ENCODE data around the gene ZNF790.

ZNF790 gene

DNA sequence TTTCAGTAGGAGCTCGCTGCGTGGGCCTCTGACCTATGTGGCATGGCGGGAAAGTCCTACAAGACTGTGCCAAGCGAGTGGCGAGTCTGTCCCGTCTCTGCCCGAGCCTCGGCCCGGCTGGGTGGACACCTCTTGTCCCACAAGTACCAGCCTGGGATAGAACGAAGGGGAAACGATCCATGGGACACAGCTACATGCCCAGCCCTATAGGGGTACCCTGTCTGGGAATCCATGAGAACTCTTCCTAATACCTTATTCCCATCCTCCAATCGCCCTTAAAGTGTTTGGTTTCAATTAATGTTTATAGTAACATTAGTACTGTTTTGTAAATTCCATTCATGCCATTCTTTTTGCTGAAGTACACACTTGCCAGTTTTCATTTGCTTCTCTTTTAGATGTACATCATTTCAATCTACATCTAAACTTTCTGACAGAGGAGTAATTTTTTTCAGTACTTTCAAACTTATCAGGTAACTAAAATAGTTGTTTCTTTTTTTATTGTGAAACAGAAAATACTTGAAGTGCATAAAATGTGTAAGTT is 667 bp upstream of the ZNF790 start:
- H3K9me2 ChIP-seq (ENCODE audit: low read depth, low read length): no peaks in the 10 kb centered on the region
- peak overlapping the region; percentile 75 for H3K4me2 ChIP-seq (ENCODE audit: low read length)
- H3K9ac ChIP-seq (ENCODE audit: low read length): no peak overlapping the region
- H3K4me1 ChIP-seq (ENCODE audit: insufficient read depth, low read length, severe bottlenecking): peaks cover 13% of the 10 kb centered on the region
- no peaks in the 10 kb centered on the region for H3F3A ChIP-seq (ENCODE audit: insufficient read depth, low read length)
- no peak overlapping the region for H2AFZ ChIP-seq (ENCODE audit: low read length)
- H3K27ac ChIP-seq (ENCODE audit: low read depth, low read length, poor library complexity, severe bottlenecking): no peak overlapping the region
- peak overlapping the region; percentile 66 for H3K4me3 ChIP-seq (ENCODE audit: low read depth, low read length, poor library complexity, severe bottlenecking)
- no peak for TF ChIP-seq EZH2 (IDR thresholded peaks at IDR 0.05; ENCODE audit: borderline replicate concordance, low read length)
- TF ChIP-seq, protein P1, sequence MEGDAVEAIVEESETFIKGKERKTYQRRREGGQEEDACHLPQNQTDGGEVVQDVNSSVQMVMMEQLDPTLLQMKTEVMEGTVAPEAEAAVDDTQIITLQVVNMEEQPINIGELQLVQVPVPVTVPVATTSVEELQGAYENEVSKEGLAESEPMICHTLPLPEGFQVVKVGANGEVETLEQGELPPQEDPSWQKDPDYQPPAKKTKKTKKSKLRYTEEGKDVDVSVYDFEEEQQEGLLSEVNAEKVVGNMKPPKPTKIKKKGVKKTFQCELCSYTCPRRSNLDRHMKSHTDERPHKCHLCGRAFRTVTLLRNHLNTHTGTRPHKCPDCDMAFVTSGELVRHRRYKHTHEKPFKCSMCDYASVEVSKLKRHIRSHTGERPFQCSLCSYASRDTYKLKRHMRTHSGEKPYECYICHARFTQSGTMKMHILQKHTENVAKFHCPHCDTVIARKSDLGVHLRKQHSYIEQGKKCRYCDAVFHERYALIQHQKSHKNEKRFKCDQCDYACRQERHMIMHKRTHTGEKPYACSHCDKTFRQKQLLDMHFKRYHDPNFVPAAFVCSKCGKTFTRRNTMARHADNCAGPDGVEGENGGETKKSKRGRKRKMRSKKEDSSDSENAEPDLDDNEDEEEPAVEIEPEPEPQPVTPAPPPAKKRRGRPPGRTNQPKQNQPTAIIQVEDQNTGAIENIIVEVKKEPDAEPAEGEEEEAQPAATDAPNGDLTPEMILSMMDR (IDR thresholded peaks at IDR 0.05; ENCODE audit: low read length): no peak
- no peaks in the 10 kb centered on the region for H3K27me3 ChIP-seq (ENCODE audit: insufficient read depth, low read length)
- H3K79me2 ChIP-seq (ENCODE audit: insufficient read depth, low read length): no peaks in the 10 kb centered on the region
- H3K9me3 ChIP-seq (ENCODE audit: low read length): peaks cover 14% of the 10 kb centered on the region; the same call in 1 of the 2 replicates
- H4K20me1 ChIP-seq (ENCODE audit: insufficient read depth, low read length): no peaks in the 10 kb centered on the region
- H3K36me3 ChIP-seq (ENCODE audit: insufficient read depth, low read length): peaks cover 31% of the 10 kb centered on the region

DNA sequence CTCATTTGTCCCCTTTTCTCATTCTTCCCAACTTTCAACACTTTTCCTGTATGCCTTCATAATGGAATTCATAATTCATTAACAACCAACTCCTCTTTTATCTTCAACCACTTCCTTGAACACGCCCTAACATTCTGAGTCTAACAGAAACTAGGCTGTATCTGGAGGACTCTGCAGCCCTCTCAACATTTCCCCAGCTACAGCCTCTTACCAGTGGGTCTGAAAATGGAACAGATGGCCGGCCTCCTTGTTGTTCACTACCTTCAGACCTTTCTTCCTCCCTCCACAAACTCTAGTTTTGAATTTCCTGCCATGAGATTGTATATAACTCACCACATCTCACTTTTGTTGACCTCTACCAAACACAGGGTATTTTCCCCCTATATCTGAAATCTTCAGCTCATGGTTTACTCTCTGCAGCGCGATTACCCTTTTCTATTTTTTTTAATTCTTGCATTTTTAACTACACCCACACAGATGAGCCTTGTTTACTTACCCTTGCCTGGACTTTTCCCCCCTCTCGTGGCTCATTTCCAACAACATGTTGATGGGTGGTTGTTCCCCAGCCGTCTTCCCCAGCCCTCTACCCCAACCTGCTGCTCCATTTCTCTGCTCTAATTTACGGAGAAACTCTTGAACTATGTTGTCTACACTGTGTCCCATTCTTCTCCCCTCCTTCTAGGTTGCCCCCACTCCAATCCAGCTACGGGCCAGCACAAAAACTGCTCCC is 846 bp downstream of the ZNF790 start:
- Histone ChIP-seq H3K4me1 (ENCODE audit: insufficient read depth, low read length, severe bottlenecking) (peaks cover 13% of the 10 kb centered on the region), H3F3A (ENCODE audit: insufficient read depth, low read length) (no peaks in the 10 kb centered on the region), H3K27me3 (ENCODE audit: insufficient read depth, low read length) (no peaks in the 10 kb centered on the region), H2AFZ (ENCODE audit: low read length) (no peak overlapping the region), H3K9me3 (ENCODE audit: low read length) (peaks cover 15% of the 10 kb centered on the region), H4K20me1 (ENCODE audit: insufficient read depth, low read length) (no peaks in the 10 kb centered on the region), H3K4me3 (ENCODE audit: low read depth, low read length, poor library complexity, severe bottlenecking) (peak overlapping the region; percentile 66), H3K79me2 (ENCODE audit: insufficient read depth, low read length) (no peaks in the 10 kb centered on the region), H3K36me3 (ENCODE audit: insufficient read depth, low read length) (peaks cover 38% of the 10 kb centered on the region), H3K27ac (ENCODE audit: low read depth, low read length, poor library complexity, severe bottlenecking) (peak overlapping the region; percentile 69), H3K9ac (ENCODE audit: low read length) (peak overlapping the region; percentile 66), H3K9me2 (ENCODE audit: low read depth, low read length) (no peaks in the 10 kb centered on the region), H3K4me2 (ENCODE audit: low read length) (peak overlapping the region; percentile 75)
- TF ChIP-seq, protein P1 (IDR thresholded peaks at IDR 0.05; ENCODE audit: low read length): no peak
- no peak for TF ChIP-seq EZH2 (IDR thresholded peaks at IDR 0.05; ENCODE audit: borderline replicate concordance, low read length)

DNA sequence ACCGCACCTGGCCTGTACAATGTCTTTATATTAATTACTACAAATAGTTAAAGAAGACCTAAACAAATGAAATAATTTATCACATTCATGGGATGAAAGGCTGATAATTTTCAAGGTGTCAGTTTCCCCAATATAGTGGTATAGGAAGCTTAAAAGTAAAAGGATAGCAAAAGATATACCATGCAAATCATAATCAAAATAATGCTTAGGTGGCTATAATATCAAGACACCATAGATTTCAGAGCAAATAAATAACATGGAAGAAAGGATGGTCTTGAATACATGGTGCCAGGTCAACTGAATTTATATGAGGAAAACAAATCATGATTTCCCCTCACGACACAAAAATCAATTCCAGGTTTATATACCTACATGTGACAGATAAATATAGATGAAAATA is 4.8 kb downstream of the ZNF790 start:
- H3K9ac ChIP-seq (ENCODE audit: low read length): no peak overlapping the region
- peaks cover 30% of the 10 kb centered on the region for H3K9me3 ChIP-seq (ENCODE audit: low read length)
- peaks cover 30% of the 10 kb centered on the region for H3K36me3 ChIP-seq (ENCODE audit: insufficient read depth, low read length)
- H4K20me1 ChIP-seq (ENCODE audit: insufficient read depth, low read length): no peaks in the 10 kb centered on the region
- no peaks in the 10 kb centered on the region for H3K9me2 ChIP-seq (ENCODE audit: low read depth, low read length)
- H3K27me3 ChIP-seq (ENCODE audit: insufficient read depth, low read length): no peaks in the 10 kb centered on the region
- TF ChIP-seq, protein P1 (IDR thresholded peaks at IDR 0.05; ENCODE audit: low read length): no peak
- TF ChIP-seq EZH2 (IDR thresholded peaks at IDR 0.05; ENCODE audit: borderline replicate concordance, low read length): no peak
- no peaks in the 10 kb centered on the region for H3K79me2 ChIP-seq (ENCODE audit: insufficient read depth, low read length)
- no peak overlapping the region for H3K27ac ChIP-seq (ENCODE audit: low read depth, low read length, poor library complexity, severe bottlenecking)
- H3K4me2 ChIP-seq (ENCODE audit: low read length): no peak overlapping the region
- no peak overlapping the region for H2AFZ ChIP-seq (ENCODE audit: low read length)
- H3F3A ChIP-seq (ENCODE audit: insufficient read depth, low read length): no peaks in the 10 kb centered on the region
- no peak overlapping the region for H3K4me3 ChIP-seq (ENCODE audit: low read depth, low read length, poor library complexity, severe bottlenecking)
- H3K4me1 ChIP-seq (ENCODE audit: insufficient read depth, low read length, severe bottlenecking): peaks cover 8% of the 10 kb centered on the region

All from OCI-LY1 (cell line).